Uterus (tissue), 2 donors: ENCODE results near the gene RGS7.

Source experiments
- CTCF ChIP-seq, 4 experiments: fragments of 200-600 bp in 2 of 4; fragments of 450-650 bp in 2 of 4; sonication (generic) in 2 of 4; IDR thresholded peaks; one replicate each; pipeline ENCODE4 v1.5.1; 2016 to 2019; ENCODE audit warnings: antibody characterized with exemption in 4 of 4, mild to moderate bottlenecking in 2 of 4, moderate library complexity in 1 of 4
- POLR2A ChIP-seq, 2 donors: fragments of 450-650 bp; IDR thresholded peaks; one replicate each; pipeline ENCODE4 v1.6.1; 2016; ENCODE audit warnings: antibody characterized with exemption in 2 of 2, mild to moderate bottlenecking in 1 of 2, moderate library complexity in 1 of 2

GRCh38 chr1:240906477-240906876 is 450.5 kb downstream of the RGS7 start:
- no peak for TF ChIP-seq CTCF (IDR thresholded peaks at IDR 0.05)
- no peak for TF ChIP-seq POLR2A (IDR thresholded peaks at IDR 0.05)
